Neural cell (in vitro differentiated cells): Measurements from ENCODE around the gene NCKAP5.

Experiments used
- EZH2 ChIP-seq: fragments of 200-600, 300-800 bp; shearing (Covaris generic), sonication (generic); IDR thresholded peaks from 2 replicates; pipeline ENCODE4 v1.6.1; 2014; ENCODE audit warnings: antibody characterized with exemption, low read length, borderline replicate concordance, mild to moderate bottlenecking; ENCODE audit not compliant: insufficient read depth, poor library complexity, severe bottlenecking
- RAD21 ChIP-seq: fragments of 450-650 bp; conservative IDR thresholded peaks from 2 replicates; pipeline ENCODE4 v1.6.1; 2014; ENCODE audit warnings: antibody characterized with exemption, mild to moderate bottlenecking, moderate library complexity
- TF ChIP-seq, protein P1 (sequence below): IDR thresholded peaks from 2 replicates; pipeline ENCODE4 v1.6.1; 2012; ENCODE audit warnings: borderline replicate concordance
- TF ChIP-seq, protein P2 (sequence below): fragments of 450-650 bp; IDR thresholded peaks from 2 replicates; pipeline ENCODE4 v1.5.1; 2014; ENCODE audit warnings: antibody characterized with exemption, mild to moderate bottlenecking, moderate library complexity; ENCODE audit not compliant: poor library complexity, severe bottlenecking

DNA sequence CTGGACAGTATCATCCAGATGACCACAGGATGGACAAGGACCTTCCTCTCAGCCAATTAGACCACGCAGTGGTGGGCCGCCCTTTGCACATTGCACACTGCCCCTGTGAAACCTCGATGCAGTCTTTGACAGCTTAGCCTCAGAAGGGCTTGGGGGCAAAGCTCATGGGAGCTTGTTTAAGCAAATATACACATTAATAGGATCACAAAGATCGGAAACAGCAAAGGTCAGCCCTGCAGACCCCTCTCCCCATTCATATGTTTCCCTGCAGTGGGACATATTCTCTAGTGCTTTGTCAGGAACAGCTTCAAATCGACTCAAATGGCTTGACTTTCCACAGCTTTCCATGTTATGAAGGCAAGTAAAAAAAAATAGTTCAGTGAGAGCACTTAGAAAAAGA is 708.7 kb downstream of the NCKAP5 start:
- TF ChIP-seq RAD21, result no peak
- no peak for TF ChIP-seq EZH2
- TF ChIP-seq, protein P1, sequence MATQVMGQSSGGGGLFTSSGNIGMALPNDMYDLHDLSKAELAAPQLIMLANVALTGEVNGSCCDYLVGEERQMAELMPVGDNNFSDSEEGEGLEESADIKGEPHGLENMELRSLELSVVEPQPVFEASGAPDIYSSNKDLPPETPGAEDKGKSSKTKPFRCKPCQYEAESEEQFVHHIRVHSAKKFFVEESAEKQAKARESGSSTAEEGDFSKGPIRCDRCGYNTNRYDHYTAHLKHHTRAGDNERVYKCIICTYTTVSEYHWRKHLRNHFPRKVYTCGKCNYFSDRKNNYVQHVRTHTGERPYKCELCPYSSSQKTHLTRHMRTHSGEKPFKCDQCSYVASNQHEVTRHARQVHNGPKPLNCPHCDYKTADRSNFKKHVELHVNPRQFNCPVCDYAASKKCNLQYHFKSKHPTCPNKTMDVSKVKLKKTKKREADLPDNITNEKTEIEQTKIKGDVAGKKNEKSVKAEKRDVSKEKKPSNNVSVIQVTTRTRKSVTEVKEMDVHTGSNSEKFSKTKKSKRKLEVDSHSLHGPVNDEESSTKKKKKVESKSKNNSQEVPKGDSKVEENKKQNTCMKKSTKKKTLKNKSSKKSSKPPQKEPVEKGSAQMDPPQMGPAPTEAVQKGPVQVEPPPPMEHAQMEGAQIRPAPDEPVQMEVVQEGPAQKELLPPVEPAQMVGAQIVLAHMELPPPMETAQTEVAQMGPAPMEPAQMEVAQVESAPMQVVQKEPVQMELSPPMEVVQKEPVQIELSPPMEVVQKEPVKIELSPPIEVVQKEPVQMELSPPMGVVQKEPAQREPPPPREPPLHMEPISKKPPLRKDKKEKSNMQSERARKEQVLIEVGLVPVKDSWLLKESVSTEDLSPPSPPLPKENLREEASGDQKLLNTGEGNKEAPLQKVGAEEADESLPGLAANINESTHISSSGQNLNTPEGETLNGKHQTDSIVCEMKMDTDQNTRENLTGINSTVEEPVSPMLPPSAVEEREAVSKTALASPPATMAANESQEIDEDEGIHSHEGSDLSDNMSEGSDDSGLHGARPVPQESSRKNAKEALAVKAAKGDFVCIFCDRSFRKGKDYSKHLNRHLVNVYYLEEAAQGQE, result no peak
- TF ChIP-seq, protein P2, sequence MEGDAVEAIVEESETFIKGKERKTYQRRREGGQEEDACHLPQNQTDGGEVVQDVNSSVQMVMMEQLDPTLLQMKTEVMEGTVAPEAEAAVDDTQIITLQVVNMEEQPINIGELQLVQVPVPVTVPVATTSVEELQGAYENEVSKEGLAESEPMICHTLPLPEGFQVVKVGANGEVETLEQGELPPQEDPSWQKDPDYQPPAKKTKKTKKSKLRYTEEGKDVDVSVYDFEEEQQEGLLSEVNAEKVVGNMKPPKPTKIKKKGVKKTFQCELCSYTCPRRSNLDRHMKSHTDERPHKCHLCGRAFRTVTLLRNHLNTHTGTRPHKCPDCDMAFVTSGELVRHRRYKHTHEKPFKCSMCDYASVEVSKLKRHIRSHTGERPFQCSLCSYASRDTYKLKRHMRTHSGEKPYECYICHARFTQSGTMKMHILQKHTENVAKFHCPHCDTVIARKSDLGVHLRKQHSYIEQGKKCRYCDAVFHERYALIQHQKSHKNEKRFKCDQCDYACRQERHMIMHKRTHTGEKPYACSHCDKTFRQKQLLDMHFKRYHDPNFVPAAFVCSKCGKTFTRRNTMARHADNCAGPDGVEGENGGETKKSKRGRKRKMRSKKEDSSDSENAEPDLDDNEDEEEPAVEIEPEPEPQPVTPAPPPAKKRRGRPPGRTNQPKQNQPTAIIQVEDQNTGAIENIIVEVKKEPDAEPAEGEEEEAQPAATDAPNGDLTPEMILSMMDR, result no peak
